Natural killer cell (primary cell): ENCODE results near the gene GAS1. TPM values are rescaled to one million over a fixed set of nuclear protein-coding genes. Genes with fewer than 3 reads are reported as not detected.

Experiments used
- ATAC-seq, 3 donors: fragments of 150-1000 bp in 2 of 3; fragments of 200-7000 bp in 1 of 3; cut with Tn5 transposase; 1 replicate in 1 of 3; 2 replicates in 2 of 3; pipeline ENCODE4 v1.10.0; 2021; ENCODE audit warnings: mild to moderate bottlenecking in 2 of 3, moderate library complexity in 2 of 3
- DNase-seq, 2 donors: peaks; one replicate each; pipeline versions ENCODE4 v3.0.0 to v3.0.0-alpha.2; 2013 to 2021; ENCODE audit warnings: mixed read lengths in 1 of 2
- H3K27ac ChIP-seq: one replicate; pipeline ENCODE4 v1.5.1; 2013; ENCODE audit warnings: mild to moderate bottlenecking, low read length
- H3K27me3 ChIP-seq: one replicate; pipeline ENCODE4 v1.6.1; 2013; ENCODE audit warnings: low read length; ENCODE audit not compliant: control insufficient read depth, insufficient read depth
- H3K36me3 ChIP-seq: one replicate; pipeline ENCODE4 v1.6.1; 2013; ENCODE audit warnings: low read length; ENCODE audit not compliant: control insufficient read depth, insufficient read depth
- H3K4me1 ChIP-seq: one replicate; pipeline ENCODE4 v1.6.1; 2013; ENCODE audit warnings: low read length; ENCODE audit not compliant: control insufficient read depth, insufficient read depth
- H3K4me3 ChIP-seq: one replicate; pipeline ENCODE4 v1.5.1; 2013; ENCODE audit warnings: low read length
- H3K9me3 ChIP-seq: one replicate; pipeline ENCODE4 v1.6.1; 2013; ENCODE audit warnings: low read length; ENCODE audit not compliant: control insufficient read depth, insufficient read depth
- H3K27ac Mint-ChIP-seq, 2 donors: one replicate each; pipeline ENCODE4 v1.8.0; 2022; ENCODE audit warnings: mild to moderate bottlenecking in 2 of 2, mixed read lengths in 2 of 2, moderate library complexity in 1 of 2
- H3K27me3 Mint-ChIP-seq, 2 donors: one replicate each; pipeline ENCODE4 v1.8.0; 2022; ENCODE audit warnings: low read depth in 2 of 2, mixed read lengths in 2 of 2
- H3K36me3 Mint-ChIP-seq: one replicate; pipeline ENCODE4 v1.8.0; 2022; ENCODE audit warnings: mixed read lengths
- H3K4me1 Mint-ChIP-seq, 2 donors: one replicate each; pipeline ENCODE4 v1.8.0; 2022; ENCODE audit warnings: mixed read lengths in 2 of 2
- H3K4me3 Mint-ChIP-seq: one replicate; pipeline ENCODE4 v1.8.0; 2022; ENCODE audit warnings: mild to moderate bottlenecking, moderate library complexity, mixed read lengths
- H3K9me3 Mint-ChIP-seq, 2 donors: one replicate each; pipeline ENCODE4 v1.8.0; 2022; ENCODE audit warnings: mixed read lengths in 2 of 2
- CTCF ChIP-seq: fragments of 200-600 bp; IDR thresholded peaks from one replicate; pipeline ENCODE4 v1.8.0; 2022; ENCODE audit warnings: antibody characterized with exemption
- WGBS: methylation state at CpG from one replicate; pipeline ENCODE4 v1.1.7; 2013; ENCODE audit warnings: missing lambda C conversion rate; ENCODE audit not compliant: insufficient coverage; 5-methylcytosine and 5-hydroxymethylcytosine counted together
- intact Hi-C: fragments of 100-400 bp; cut with micrococcal nuclease; formaldehyde crosslinking; loops from one replicate; pipeline ENCODE4 v1.14.2; 2022
- total RNA-seq, 4 donors: library from RNA; stranded (reverse); fragments of 120-200 nt in 1 of 4; gene quantifications; one replicate each; pipeline versions ENCODE4 v1.2.3 to v1.2.4, GENCODE V29; 2013 to 2022

Gene GAS1
- total RNA-seq, 3 donors from 2014 or later (not counting 1 experiment from before 2014, with no cell fraction given) = 1.0 to 3.1 (median 2.8) TPM

DNA sequence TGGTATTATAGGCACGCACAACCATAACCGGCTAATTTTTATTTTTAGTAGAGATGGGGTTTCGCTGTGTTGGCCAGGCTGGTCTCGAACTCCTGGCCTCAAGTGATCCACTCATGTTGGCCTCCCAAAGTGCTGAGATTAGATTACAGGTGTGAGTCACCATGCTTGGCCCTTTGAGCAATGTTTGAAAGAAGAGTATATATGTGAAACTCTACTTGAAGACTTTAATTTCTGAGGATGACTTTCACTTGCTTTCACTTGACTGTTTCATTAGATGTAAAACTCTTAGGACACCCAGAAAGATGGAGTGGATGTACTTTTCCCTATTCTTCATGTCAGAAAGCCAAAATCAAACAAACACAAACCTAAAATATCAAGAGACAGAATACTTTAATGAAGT is 43.8 kb upstream of the GAS1 start:
- H3K4me3 ChIP-seq = no peak overlapping the region
- H3K27me3 ChIP-seq = peaks cover 11% of the 10 kb centered on the region
- no peaks in the 10 kb centered on the region for H3K36me3 ChIP-seq
- WGBS = 84% methylated on average over 4 of the region's 4 CpGs
- intact Hi-C loops = no loop called here
- Mint-ChIP-seq H3K9me3 (no peaks in the 10 kb centered on the region), H3K27ac (no peak overlapping the region), H3K4me1 (no peaks in the 10 kb centered on the region), H3K4me3 (no peak overlapping the region), H3K36me3 (no peaks in the 10 kb centered on the region), H3K27me3 (peaks cover 16 to 20% of the 10 kb centered on the region in 2 donors)
- no peak for TF ChIP-seq CTCF
- DNase-seq (no peak), ATAC-seq (no peak)
- no peaks in the 10 kb centered on the region for H3K4me1 ChIP-seq
- no peak overlapping the region for H3K27ac ChIP-seq
- H3K9me3 ChIP-seq = no peaks in the 10 kb centered on the region

- no peaks in the 10 kb centered on the region for H3K4me1 ChIP-seq
- no peak for DNase-seq
- no peaks in the 10 kb centered on the region for H3K36me3 ChIP-seq
- no peaks in the 10 kb centered on the region for H3K9me3 ChIP-seq
- TF ChIP-seq CTCF = no peak
- Mint-ChIP-seq H3K27ac (no peak overlapping the region), H3K27me3 (peaks cover 20 to 23% of the 10 kb centered on the region in 2 donors), H3K4me3 (no peak overlapping the region), H3K4me1 (no peaks in the 10 kb centered on the region), H3K9me3 (no peaks in the 10 kb centered on the region), H3K36me3 (no peaks in the 10 kb centered on the region)
- WGBS = 100% methylated on average over 1 of the region's 2 CpGs
- H3K27me3 ChIP-seq = peaks cover 7% of the 10 kb centered on the region
- ATAC-seq = no peak
- H3K27ac ChIP-seq = no peak overlapping the region
- intact Hi-C loops = no loop called here
- H3K4me3 ChIP-seq = no peak overlapping the region
Measured at GRCh38 chr9:86990290-86990689, 43.0 kb upstream of the GAS1 start.

GRCh38 chr9:86987900-86988299 is 40.6 kb upstream of the GAS1 start:
- 73% methylated on average over 2 of the region's 2 CpGs for WGBS
- H3K36me3 ChIP-seq = no peaks in the 10 kb centered on the region
- no peak for TF ChIP-seq CTCF
- Mint-ChIP-seq H3K27ac (no peak overlapping the region), H3K4me3 (no peak overlapping the region), H3K4me1 (no peaks in the 10 kb centered on the region), H3K9me3 (no peaks in the 10 kb centered on the region), H3K36me3 (no peaks in the 10 kb centered on the region), H3K27me3 (peaks cover 12 to 34% of the 10 kb centered on the region in 2 donors)
- DNase-seq = no peak
- H3K27ac ChIP-seq = no peak overlapping the region
- peaks cover 4% of the 10 kb centered on the region for H3K27me3 ChIP-seq
- ATAC-seq = no peak
- H3K4me1 ChIP-seq = no peaks in the 10 kb centered on the region
- intact Hi-C loops = no loop called here
- H3K9me3 ChIP-seq = no peaks in the 10 kb centered on the region
- H3K4me3 ChIP-seq = no peak overlapping the region

GRCh38 chr9:86985132-86985647 is 37.9 kb upstream of the GAS1 start:
- H3K4me3 ChIP-seq = no peak overlapping the region
- no peaks in the 10 kb centered on the region for H3K4me1 Mint-ChIP-seq
- intact Hi-C loops = no loop called here
- H3K36me3 ChIP-seq = no peaks in the 10 kb centered on the region
- H3K9me3 ChIP-seq = no peaks in the 10 kb centered on the region
- no peak overlapping the region for H3K27ac ChIP-seq
- H3K27ac Mint-ChIP-seq = no peak overlapping the region
- WGBS = 84% methylated on average over 2 of the region's 2 CpGs
- ATAC-seq (no peak), DNase-seq (no peak)
- TF ChIP-seq CTCF = no peak
- peaks cover 6 to 54% of the 10 kb centered on the region in 2 donors for H3K27me3 Mint-ChIP-seq
- no peaks in the 10 kb centered on the region for H3K36me3 Mint-ChIP-seq
- H3K4me3 Mint-ChIP-seq = no peak overlapping the region
- H3K27me3 ChIP-seq = peaks cover 4% of the 10 kb centered on the region
- no peaks in the 10 kb centered on the region for H3K9me3 Mint-ChIP-seq
- no peaks in the 10 kb centered on the region for H3K4me1 ChIP-seq
